NCI-H2081 treated with DMSO at 0.1 percent for 48 hours (cell line): ENCODE data around the gene CTAG1B.
"Not testable (repeated sequence)": the region's sequence is repeated elsewhere in the genome, so short reads cannot be mapped to it uniquely, and the experiment has no call there.

Experiments
- DNase-seq: peaks from one replicate; lab custom pipeline; 2025; lab: John Stamatoyannopoulos, UW

CTAG1B gene

GRCh38 chrX:154582994-154583393, 36.1 kb downstream of the CTAG1B start:
- not testable (repeated sequence) for DNase-seq

GRCh38 chrX:154575076-154575475, 44.0 kb downstream of the CTAG1B start:
- not testable (repeated sequence) for DNase-seq

GRCh38 chrX:154573061-154573460, 46.0 kb downstream of the CTAG1B start:
- DNase-seq, result not testable (repeated sequence)

GRCh38 chrX:154570361-154570760, 48.7 kb downstream of the CTAG1B start:
- not testable (repeated sequence) for DNase-seq
